GM18505 (cell line): Measurements from ENCODE around the gene NOC4L.

Experiments used
- ATAC-seq: cut with Tn5 transposase; IDR thresholded peaks from one replicate; pipeline ENCODE4 v1.9.1; 2021; ENCODE audit not compliant: unreplicated experiment
- POLR2A ChIP-seq: IDR thresholded peaks from 4 replicates; pipeline ENCODE4 v1.6.1; 2011; ENCODE audit warnings: borderline replicate concordance; ENCODE audit not compliant: insufficient read depth, insufficient read length; ENCODE audit errors: extremely low read depth

Gene NOC4L

GRCh38 chr12:132176920-132177551 lies 32.8 kb downstream of the NOC4L start:
- ATAC-seq, result no peak
- TF ChIP-seq POLR2A, result no peak

- TF ChIP-seq POLR2A, result no peak
- no peak for ATAC-seq
Measured at GRCh38 chr12:132178316-132178715, 34.1 kb downstream of the NOC4L start.

- ATAC-seq, result no peak
- TF ChIP-seq POLR2A, result no peak
Measured at GRCh38 chr12:132178801-132179401, 34.6 kb downstream of the NOC4L start.

- no peak for TF ChIP-seq POLR2A
- ATAC-seq, result no peak
Measured at GRCh38 chr12:132179431-132180362, 35.4 kb downstream of the NOC4L start.

GRCh38 chr12:132180648-132181546 lies 36.6 kb downstream of the NOC4L start:
- ATAC-seq, result no peak
- no peak for TF ChIP-seq POLR2A

- no peak for ATAC-seq
- TF ChIP-seq POLR2A, result no peak
Measured at GRCh38 chr12:132181570-132182200, 37.4 kb downstream of the NOC4L start.

GRCh38 chr12:132182206-132182710 lies 38.0 kb downstream of the NOC4L start:
- no peak for ATAC-seq
- no peak for TF ChIP-seq POLR2A

GRCh38 chr12:132182711-132183365 lies 38.6 kb downstream of the NOC4L start:
- no peak for TF ChIP-seq POLR2A
- ATAC-seq, result no peak

GRCh38 chr12:132185705-132186104 lies 41.4 kb downstream of the NOC4L start:
- no peak for TF ChIP-seq POLR2A
- ATAC-seq, result no peak

GRCh38 chr12:132186208-132186856 lies 42.1 kb downstream of the NOC4L start:
- no peak for ATAC-seq
- TF ChIP-seq POLR2A, result no peak

- TF ChIP-seq POLR2A, result no peak
- no peak for ATAC-seq
Measured at GRCh38 chr12:132186857-132187620, 42.8 kb downstream of the NOC4L start.
